Mucosa of descending colon (tissue), 3 donors: ENCODE results near the gene TBX15. TPM values are rescaled to one million over a fixed set of nuclear protein-coding genes. Genes with fewer than 3 reads are reported as not detected.

Experiments used
- ATAC-seq: fragments of 200-7000 bp; cut with Tn5 transposase; one replicate; pipeline ENCODE4 v1.9.1; 2020; ENCODE audit warnings: mild to moderate bottlenecking, moderate library complexity
- DNase-seq, 3 donors: peaks; one replicate each; pipeline ENCODE4 v3.0.0-alpha.2; 2020
- H3K36me3 ChIP-seq: fragments of 200-600 bp; one replicate; pipeline ENCODE4 v1.8.0; 2021; ENCODE audit warnings: low read depth, mild to moderate bottlenecking
- H3K4me1 ChIP-seq: fragments of 200-600 bp; one replicate; pipeline ENCODE4 v1.8.0; 2021; ENCODE audit warnings: low read depth, mild to moderate bottlenecking
- H3K4me3 ChIP-seq: fragments of 200-600 bp; one replicate; pipeline ENCODE4 v1.8.0; 2021; ENCODE audit warnings: mild to moderate bottlenecking
- H3K9me3 ChIP-seq: fragments of 200-600 bp; one replicate; pipeline ENCODE4 v1.8.0; 2021; ENCODE audit warnings: mild to moderate bottlenecking
- CTCF ChIP-seq: fragments of 200-600 bp; IDR thresholded peaks from one replicate; pipeline ENCODE4 v1.8.0; 2022; ENCODE audit warnings: antibody characterized with exemption, mild to moderate bottlenecking
- intact Hi-C, 2 donors: fragments of 100-400 bp; cut with DNase I in 1 of 2; cut with micrococcal nuclease in 1 of 2; formaldehyde crosslinking; loops; one replicate each; pipeline versions ENCODE4 v1.11.0 to v1.11.1; 2022; cut with DNase I, micrococcal nuclease
- total RNA-seq, 3 donors: library from RNA; stranded (reverse); fragmentation: NEBNext Ultra II Directional in 2 of 3; extraction: Animal tissue kit (Norgen Biotek cat#: 25700) in 2 of 3; gene quantifications; one replicate each; pipeline versions ENCODE4 v1.2.1 to v1.2.4, GENCODE V29; 2021 to 2023
- donor health status: DM: no; HTN: no; CAD: no; lungs with moderate emphysema.
- donor health status: DM: no; HTN: no; CAD: no.
- donor health status: DM: no; HTN: yes; CAD: no.

Gene TBX15
- total RNA-seq, 3 donors from 2014 or later: not detected

- no peak for TF ChIP-seq CTCF
- intact Hi-C loops: no loop called here
- no peak for ATAC-seq
- H3K4me1 ChIP-seq: no peaks in the 10 kb centered on the region
- DNase-seq: no peak
- no peaks in the 10 kb centered on the region for H3K9me3 ChIP-seq
- no peak overlapping the region for H3K4me3 ChIP-seq
- H3K36me3 ChIP-seq: no peaks in the 10 kb centered on the region
Observed at GRCh38 chr1:118881751-118882150, 106.4 kb downstream of the TBX15 start.

DNA sequence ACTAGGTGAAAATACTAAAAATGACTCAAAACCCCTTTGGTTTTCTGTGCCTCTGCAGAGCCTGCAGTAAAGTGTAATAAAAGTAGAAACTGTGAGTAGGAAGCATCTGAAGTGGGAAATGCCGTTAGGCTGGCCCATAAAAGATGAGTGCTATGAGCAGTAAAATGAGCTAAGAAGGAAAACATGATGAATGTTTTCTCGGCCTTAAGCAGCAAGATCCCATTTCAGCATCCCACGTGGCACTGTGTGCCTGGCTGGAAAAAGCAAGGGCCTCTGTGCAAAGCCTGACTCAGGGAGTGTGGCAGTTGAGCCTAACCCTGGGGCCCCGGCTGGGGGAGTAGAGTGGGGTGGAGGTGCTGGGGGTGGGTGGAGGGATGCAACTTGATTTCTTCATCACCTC lies 109.5 kb downstream of the TBX15 start:
- no peak for DNase-seq
- no peak overlapping the region for H3K4me3 ChIP-seq
- no peaks in the 10 kb centered on the region for H3K36me3 ChIP-seq
- intact Hi-C loops: no loop called here
- no peak for TF ChIP-seq CTCF
- no peaks in the 10 kb centered on the region for H3K4me1 ChIP-seq
- H3K9me3 ChIP-seq: no peaks in the 10 kb centered on the region
- ATAC-seq: no peak

- intact Hi-C loops: no loop called here
Observed at GRCh38 chr1:118877668-118878396, 110.3 kb downstream of the TBX15 start.

GRCh38 chr1:118871582-118872171 lies 116.5 kb downstream of the TBX15 start:
- DNase-seq: no peak
- TF ChIP-seq CTCF: no peak
- Histone ChIP-seq H3K4me1 (no peaks in the 10 kb centered on the region), H3K36me3 (no peaks in the 10 kb centered on the region), H3K4me3 (no peak overlapping the region), H3K9me3 (no peaks in the 10 kb centered on the region)
- ATAC-seq: no peak
- intact Hi-C loops: no loop called here

More at GRCh38 chr1:118877668-118878396, 110.3 kb downstream of the TBX15 start:
- TF ChIP-seq CTCF: no peak
- ATAC-seq (no peak), DNase-seq (no peak)
- Histone ChIP-seq H3K9me3 (no peaks in the 10 kb centered on the region), H3K4me1 (no peaks in the 10 kb centered on the region), H3K36me3 (no peaks in the 10 kb centered on the region), H3K4me3 (no peak overlapping the region)

DNA sequence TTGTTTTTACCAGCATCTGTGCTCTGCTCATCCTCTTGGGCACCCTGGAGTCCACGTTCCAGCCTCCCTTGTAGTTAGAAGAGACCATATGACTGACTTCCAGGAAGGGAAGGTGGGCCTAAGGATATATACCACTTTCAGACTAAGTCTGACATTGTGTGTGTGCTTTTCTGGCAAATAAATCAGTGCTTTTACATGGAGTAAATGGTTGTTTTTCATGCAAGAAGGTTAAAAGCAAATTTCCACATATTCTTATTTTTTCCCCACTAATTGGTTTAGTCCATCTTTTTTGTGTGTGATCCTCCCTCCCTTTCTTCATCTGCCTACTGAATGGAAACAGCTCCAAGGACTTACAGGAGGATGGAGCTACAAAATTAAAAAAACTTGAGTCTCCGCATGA lies 119.8 kb downstream of the TBX15 start:
- intact Hi-C loops: no loop called here
- no peak for TF ChIP-seq CTCF
- DNase-seq: no peak
- Histone ChIP-seq H3K36me3 (no peaks in the 10 kb centered on the region), H3K9me3 (no peaks in the 10 kb centered on the region), H3K4me3 (no peak overlapping the region), H3K4me1 (no peaks in the 10 kb centered on the region)
- no peak for ATAC-seq
